HL-60/S4 treated with retinoic acid at 250 ng/mL for 4 days and 3 days (cell line): ENCODE results near the gene GNB5.

Experiments
- in situ Hi-C: fragments of 300-500 bp; cut with MboI; formaldehyde crosslinking; loops from 2 replicates; pipeline ENCODE4 v1.7.0; 2022; ENCODE audit warnings: low sequenced_read_pairs

Gene GNB5

DNA sequence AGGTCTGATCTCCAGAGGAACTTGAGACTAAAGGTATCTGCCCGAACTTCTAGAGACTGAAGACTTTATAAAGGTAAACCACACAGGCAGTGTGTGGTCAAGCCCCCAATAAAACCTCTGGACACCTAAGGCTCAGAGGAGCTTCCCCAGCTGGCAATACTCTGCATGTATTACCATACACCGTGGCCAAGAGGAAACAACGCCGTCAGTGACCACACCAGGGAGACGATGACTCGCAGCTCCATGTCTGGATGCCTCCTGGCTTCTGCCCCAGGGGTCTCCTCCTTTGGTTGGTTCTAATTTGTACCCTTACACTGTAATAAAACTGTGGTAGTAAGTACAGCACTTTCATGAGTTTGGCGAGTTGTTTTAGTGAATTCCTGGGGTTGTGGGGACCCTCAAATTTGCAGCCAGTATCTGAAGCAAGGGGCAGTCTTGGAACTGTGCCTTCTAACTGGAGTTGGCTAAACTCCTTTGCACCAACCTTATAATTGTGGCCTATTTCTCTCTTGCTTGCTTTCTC lies 46.5 kb downstream of the GNB5 start:
- in situ Hi-C loops, result no loop called here

DNA sequence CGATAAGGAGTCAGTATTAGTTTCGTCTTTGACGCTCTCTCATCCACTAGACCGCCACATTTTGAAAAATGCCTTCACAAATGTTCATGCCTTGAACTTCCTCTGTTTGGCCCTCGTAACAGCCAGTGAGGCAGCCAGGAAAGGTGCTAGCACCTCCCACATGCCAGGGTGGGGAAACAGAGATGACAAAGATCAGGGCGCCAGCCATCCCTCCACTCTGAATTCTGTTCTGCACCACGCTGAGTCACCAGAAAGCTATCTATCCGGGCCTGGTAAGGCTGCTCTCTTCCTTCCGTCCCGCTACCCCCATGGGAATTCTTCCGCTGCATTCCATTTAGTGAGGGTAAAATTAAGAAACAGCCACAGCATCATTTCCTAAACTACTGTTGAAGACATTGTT lies 47.3 kb downstream of the GNB5 start:
- in situ Hi-C loops, result no loop called here

DNA sequence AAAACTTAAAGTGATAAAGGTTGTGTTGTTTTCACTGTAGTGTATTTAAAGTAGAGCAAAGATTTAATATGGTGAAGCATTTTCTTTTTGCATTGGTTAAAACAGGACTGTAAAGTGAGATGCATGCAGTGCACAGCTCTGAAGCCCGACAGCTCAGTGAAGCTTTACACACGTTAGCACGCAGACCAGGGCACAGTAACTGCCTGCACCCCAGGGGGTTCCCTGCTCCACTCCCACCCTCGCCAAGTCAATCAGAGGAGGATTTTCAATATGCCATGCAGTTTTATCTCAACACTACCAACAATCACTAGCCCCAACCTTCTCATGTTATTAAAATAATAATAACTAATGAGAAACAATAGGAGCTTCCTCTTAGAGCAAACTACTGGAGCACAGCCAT lies 50.5 kb downstream of the GNB5 start:
- in situ Hi-C loops, result no loop called here

- in situ Hi-C loops, result no loop called here
Measured at GRCh38 chr15:52139599-52140462, 51.4 kb downstream of the GNB5 start.

DNA sequence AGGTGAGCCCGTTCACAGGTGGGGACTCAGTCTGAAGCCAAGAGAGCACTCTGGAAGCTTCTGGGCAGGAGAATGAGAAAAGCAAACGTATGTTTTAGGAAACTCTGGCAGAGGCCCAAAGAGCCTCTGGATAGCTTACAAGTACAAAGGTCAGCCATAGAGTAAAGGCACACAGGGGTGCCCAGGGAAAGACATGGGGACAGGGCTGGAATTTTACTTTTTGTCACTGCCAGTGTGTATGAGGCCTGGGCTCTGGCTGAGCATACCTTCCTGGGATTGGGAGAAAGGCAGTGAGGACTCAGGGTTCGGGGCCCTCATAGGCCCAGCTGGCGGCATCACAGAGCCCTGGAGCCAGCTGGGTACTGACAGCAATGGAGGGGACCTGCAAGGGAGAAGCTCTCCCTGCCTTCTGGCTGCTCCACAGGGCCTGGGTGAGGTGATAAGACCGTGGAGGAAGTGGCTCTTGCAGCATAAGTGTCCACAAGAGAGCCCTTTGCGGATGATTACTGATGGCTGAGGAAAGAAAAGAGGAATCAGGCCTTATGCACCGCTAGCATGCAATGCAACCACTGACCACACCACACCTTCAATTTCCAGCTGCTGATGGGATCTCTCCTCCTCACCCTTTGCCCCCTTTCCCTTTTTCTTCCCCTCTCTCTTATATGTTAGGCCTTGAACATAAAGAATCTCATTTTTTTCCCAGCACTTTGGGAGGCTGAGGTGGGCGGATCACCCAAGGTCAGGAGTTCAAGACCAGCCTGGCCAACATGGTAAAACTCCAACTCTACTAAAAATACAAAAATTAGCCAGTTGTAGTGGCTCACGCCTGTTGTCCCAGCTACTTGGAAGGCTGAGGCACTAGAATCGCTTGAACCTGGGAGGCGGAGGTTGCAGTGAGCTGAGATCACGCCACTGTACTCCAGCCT lies 53.5 kb downstream of the GNB5 start:
- in situ Hi-C loops, result no loop called here

DNA sequence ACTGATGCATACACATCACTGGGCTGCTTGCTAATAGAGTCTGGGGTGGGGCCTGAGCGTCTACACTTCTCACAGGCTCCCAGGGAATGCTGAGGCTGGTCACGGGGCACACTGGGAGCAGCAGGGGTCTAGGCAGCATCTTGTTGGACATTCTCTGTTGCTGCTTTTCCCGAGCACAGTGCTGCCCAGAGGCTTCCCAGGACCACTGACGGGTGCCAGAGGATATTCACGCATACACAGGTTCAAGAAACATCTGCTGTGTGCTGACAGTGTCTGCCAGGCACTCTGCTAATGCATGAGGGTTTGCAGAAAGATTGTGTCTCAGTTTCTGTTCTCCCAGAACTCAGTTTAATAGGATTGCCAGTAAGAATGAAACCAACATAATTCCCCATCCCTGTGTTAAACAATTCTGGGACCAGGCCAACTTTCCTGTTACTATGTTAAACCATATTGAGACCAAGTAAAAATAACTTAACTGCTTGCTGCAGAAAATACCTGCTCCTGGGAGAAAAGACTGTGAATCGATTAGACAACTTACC lies 54.7 kb downstream of the GNB5 start:
- in situ Hi-C loops, result no loop called here

GRCh38 chr15:52134502-52135144 lies 56.6 kb downstream of the GNB5 start:
- in situ Hi-C loops, result no loop called here

DNA sequence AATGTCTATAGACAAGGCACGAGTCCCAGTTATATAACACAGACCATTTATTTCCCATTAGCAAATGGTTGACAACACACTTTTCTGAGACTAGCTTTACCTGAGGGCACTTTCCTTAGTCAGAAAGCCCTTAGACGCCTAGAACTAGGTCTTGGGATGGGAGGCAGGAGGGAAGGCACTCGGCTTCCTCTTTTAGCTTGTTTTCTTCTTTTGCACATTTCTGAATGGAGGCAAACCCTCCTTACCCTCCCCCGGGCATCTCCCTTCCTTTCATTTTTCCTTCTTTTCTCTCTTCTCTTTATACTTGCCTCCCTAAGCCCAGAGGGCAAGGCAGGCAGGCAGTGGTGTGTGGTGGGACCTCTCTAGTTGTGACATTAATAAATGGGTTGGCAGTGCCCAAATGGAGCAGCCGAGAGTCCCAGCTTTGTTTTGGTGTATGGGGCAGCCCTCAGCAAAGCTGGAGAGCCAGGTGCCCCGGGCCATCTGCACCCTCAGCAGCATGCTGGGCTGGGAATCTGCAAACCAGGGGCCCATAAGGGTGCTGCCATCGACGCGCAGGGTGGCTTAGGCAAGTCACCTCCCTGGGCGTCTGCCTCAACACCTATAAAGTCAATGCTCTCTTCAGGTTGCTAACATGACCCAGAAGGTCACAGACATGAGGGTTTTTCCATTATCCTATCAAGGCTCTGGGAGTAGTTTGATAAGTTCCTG lies 57.5 kb downstream of the GNB5 start:
- in situ Hi-C loops, result no loop called here

- in situ Hi-C loops, result no loop called here
Measured at GRCh38 chr15:52132066-52132465, 59.1 kb downstream of the GNB5 start.

DNA sequence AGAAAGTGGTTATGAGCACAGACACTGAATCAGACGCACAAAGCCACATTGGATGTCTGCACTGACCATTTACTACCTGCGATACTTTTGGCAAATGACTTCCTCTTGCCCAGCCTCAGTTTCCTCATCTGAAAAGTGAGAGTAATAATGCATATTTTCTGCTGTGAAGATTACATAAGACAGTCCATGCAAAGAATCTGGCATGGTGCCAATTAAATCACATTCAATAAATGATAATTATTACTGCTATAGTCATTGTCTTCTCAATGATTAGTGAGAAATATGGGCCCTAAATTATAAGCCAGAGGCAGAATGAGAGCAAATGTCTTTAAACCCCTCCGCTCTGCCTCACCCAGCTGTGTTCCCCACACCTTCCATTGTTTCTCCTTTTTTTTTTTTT lies 62.6 kb downstream of the GNB5 start:
- in situ Hi-C loops, result no loop called here

DNA sequence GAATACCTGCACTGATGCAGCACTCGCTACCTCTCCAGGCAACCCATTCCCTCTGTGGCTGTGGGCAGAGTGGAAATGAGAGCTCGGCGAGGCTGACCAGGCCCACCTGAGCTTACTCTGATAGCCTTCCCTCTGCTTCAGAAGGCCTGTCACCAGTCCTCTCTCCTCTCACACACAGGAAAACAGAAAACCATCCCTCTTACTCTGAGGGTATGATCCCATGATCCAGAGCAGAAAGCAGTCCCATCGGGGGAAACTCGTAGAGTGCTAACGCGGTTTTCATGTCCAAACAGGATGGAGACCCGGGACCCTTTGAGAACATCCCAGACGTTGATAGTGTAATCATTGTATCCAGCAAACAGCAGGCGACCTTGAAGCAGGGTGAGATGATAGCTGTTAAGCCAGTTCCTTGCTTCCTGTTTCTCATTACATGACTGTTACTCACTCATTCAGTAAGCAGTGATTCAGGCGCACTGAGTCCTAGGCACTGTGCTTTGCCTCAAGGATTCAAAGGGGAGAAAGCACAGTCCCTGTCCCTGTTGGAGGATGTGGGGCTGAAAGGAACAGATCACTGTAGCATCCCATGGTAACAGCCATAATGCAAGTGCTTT lies 66.8 kb downstream of the GNB5 start:
- in situ Hi-C loops, result no loop called here

DNA sequence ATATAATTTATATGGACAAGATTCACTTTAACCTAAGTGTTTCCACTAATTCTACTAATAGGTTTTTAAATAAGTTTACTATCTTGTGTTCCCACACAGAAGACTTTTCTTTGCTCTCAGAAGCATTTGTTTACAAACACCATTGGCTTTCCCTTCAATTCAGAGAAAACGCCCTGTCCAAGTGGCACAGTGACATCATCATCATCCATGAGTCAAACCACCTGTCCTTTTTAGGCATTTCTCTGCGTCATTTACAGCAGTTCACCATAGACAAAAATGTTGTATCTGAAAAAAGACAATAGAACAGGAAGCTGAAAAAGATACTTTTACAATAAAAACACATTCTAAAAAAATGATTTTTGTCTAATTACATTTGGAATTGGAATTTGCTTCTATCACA lies 69.3 kb downstream of the GNB5 start:
- in situ Hi-C loops, result no loop called here

DNA sequence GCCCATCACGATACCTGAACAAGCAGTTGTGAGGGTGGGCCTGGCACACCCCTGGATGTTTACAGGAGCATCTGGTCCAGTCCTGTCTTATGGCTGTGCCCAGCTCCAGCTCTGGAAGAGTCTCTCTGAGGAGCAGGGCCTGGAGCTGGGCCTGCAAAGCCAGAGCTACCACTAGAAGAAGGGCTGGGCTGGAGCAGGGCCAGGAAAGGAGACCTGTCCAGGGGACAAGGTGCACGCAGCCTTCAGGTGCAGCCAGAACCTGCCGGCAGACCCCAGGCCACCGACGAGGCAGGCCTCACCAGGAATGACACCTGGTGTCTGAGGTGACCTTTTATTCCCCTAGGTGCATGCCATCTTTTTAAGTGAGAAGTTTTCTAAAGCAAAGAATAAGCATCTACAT lies 70.2 kb downstream of the GNB5 start:
- in situ Hi-C loops, result no loop called here

DNA sequence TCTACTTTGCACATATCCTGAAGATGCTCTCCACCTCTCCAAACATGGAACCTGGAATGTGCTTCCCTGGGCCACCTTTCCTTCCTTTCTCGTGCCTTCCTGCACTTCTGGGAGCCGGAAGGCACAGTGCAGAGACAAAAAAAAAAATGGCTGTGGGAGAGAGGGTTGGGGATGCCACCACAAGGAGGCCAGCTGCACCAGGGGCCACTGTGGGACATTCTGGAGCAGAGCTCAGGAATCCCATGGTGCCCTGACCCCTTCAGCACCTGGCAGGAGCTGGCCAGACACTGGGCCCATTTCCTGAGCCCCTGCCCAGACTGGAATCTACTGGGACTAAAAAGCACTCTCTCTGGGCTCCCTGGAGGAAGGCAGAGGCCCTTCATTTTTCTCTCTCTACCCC lies 70.7 kb downstream of the GNB5 start:
- in situ Hi-C loops, result no loop called here

DNA sequence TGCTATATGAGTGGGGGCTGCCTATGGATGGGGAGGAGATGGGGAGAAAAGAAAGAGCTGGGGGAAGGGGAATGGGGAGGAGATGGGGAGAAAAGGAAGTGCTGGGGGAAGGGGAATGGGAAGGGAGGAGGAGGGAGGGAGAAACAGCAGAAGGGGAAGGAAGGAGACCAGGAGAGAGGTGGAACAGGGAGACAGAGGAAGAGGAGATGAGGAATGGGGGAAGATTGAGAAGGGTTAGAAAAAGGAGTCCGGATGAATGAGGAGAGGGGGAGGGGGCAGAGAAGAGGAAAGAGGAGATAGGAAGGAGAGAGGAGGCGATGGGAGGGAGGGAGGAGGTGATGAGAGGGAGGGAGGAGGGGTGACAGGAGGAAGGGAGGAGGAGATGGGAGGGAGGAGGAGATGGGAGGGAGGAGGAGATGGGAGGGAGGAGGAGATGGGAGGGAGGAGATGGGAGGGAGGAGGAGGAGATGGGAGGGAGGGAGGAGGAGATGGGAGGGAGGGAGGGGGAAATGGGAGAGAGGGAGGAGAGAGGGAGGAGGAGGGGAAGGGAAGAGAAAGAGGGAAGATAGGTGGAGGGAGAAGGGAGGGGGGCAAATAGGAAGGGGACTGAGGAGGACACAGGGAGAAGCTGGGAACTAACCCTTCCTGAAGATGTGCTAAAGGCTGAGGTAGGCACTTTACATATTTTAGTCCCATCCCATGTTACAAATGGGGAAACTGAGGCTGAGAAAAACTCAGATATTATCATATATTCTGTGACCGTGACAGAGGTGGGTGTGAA lies 72.0 kb downstream of the GNB5 start:
- in situ Hi-C loops, result no loop called here

GRCh38 chr15:52117549-52117948 lies 73.6 kb downstream of the GNB5 start:
- in situ Hi-C loops, result no loop called here

DNA sequence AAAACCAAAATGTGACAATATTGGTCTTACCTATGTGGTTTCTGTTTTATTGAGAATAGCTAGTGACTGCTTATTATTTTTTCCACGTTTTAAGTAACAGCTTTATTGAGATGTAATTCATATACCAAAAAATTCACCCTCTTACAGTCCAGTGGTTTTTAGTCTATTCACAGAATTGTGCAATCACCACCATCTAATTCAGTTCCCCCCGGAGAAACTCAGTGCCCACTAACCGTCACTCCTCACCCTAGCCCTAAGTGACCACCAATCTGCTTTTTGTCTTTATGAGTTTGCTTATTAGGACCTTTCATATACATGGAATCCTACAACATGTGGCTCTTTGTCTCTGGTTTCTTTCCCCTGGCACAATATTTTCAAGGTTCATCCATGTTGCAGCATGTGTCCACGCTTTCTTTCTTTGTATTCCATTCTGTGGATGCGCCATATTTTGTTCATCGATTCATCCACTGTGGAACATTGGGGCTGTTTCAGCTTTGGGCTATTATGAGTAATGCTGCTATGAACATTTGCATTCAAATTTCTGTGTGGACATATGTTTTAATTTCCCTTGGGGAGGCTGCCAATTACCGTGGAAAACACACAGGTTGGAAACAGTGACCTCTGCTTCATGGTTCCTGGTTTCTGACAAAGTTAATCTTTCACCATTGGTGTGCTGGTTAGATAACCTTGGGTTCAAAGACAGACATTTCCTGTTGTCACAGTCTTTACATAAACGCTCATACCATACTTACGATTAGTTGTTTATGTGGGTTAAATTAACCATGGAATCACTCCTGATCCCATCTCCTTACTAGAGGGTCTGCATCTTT lies 75.4 kb downstream of the GNB5 start:
- in situ Hi-C loops, result no loop called here
